HG02970 (cell line): ENCODE data around the gene ERF.
A peak's percentile ranks its signal among the peaks of the same experiment; 100 is the strongest.

Experiments
- ATAC-seq: cut with Tn5 transposase; IDR thresholded peaks from one replicate; pipeline ENCODE4 v1.9.1; 2021; ENCODE audit warnings: mild to moderate bottlenecking, moderate library complexity, moderate number of reproducible peaks; ENCODE audit not compliant: unreplicated experiment, low FRiP score

The ERF gene

DNA sequence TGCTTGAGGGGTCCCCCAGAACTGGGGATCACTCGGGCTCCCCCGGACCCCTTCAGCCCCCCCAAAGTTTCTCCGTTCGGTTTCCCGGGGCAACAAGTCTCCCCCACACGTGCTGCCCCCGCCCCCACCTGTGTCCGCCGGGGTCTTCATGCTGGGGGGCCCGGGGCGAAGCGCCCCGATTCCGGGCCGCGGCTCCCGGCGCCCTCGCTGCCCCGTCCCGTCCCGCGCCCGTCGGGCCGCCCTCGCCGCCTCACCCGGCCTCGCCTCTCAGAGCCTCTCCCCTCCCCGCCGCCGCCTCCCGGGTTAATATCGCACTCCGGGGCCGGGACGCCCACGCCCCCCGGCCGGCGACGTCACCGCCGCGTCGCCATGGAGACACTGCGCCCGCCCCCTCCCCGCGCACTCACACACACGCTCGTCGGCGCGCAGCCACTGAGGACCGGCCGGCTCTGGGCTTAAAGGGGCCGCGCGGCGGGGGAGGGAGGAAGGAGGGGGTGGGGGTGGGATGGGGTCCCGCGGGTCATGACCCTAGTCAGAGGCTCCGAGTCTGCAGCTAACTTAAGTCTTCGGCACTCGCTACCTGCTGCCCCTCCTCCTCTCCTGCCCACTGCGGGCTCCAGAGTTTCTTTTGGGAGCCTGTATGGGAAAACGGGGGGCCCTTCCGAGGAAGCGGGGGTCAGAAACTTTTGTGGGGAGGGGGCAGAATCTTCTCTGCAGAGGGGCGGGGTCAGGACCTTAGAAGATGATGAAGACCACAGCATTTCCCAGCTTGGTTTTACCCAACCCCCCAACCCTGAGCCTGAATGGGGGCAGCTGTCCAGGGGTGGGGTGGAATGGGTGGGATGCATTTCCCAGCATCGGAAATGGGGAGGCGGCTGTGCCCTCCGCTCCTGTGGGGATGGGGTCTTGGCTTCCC lies at the start of gene ERF:
TSS of gene ERF (minus strand) at position 279 of the 916 bp plus-strand sequence. CDS start at position 150, 129 bp downstream.
- ATAC-seq: peak; percentile 66

DNA sequence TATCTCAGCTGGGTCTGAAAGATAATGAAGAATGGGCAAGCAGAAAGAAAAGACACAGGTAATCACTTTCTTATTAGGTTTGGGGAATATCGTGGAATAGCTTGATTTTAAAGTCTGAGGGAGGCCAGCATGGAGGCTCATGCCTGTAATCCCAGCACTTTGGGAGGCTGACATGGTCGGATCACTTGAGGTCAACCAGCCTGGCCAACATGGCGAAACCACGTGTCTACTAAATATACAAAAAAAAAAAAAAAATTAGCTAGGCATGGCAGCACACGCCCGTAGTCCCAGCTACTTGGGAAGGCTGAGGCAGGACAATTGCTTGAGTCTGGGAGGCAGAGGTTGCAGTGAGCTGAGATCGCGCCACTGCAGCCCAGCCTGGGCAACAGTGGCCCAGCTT lies 48.9 kb upstream of the ERF start:
- no peak for ATAC-seq

DNA sequence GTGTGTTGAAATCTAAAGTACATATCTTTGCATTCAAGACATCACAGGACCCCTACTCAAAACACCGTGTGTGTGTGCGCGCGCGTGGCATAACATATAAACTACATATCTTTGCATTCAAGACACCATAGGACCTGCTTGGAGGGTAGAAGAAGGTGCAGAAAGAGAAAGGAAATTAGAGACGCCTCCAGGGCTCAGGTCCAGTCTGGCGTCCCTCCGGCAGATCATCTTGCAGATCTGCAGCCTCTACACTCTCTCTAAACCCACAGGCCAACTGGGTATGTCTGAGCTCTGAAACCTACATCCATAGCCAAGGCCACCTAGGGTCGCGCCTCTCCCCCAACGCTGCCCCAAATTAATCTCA lies 48.2 kb upstream of the ERF start:
- ATAC-seq: no peak

DNA sequence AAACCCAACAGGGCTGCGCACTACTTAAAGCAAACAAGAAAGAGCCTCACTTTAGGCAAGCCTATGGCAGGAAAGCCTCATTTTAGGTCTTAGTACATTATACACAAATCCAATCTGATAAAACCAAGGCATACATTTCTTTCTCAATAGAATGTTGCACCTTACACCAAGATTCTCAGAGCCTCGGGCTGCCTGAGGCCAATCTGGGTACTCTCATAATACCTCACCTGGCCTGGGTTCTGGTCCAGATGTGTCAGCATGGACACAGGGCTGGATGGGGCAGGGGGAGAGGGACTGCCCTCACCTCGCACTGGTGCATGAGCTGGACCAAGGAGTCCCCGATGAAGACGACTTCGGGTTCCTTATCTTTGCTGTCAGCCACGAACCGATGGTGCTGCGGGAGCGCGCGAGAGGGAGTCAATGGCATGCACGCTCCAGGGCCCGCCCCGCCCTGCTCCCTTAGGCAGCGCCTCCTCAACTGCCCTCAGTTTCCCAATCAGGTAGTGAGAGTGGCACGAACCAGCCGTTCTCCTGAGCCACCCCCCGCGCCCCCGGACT lies 46.8 kb upstream of the ERF start, which contains the start of gene PRR19:
TSS of gene PRR19 (plus strand) at position 487 of the 558 bp plus-strand sequence. CDS start 7,453 bp downstream, outside the sequence.
- ATAC-seq: no peak

DNA sequence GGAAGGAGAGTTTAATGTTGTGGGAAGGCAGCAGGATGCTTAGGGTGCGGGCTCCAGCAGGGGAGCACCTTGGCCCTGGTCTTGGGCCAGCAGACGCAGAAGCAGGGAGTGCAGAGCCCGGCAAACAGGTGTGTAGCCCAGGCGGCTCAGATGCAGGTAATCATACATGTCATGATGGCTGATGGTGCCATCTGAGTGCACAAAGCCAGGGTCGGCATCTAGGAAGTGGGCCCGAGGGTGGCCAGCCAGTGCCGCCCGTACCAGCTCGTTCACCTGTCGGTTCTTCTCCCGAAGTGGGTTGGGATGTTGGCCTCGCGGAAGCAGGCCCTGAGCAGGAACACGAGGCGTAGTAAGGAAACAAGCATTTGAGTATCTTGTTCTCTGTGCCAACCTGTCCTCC lies 42.1 kb upstream of the ERF start:
- no peak for ATAC-seq

DNA sequence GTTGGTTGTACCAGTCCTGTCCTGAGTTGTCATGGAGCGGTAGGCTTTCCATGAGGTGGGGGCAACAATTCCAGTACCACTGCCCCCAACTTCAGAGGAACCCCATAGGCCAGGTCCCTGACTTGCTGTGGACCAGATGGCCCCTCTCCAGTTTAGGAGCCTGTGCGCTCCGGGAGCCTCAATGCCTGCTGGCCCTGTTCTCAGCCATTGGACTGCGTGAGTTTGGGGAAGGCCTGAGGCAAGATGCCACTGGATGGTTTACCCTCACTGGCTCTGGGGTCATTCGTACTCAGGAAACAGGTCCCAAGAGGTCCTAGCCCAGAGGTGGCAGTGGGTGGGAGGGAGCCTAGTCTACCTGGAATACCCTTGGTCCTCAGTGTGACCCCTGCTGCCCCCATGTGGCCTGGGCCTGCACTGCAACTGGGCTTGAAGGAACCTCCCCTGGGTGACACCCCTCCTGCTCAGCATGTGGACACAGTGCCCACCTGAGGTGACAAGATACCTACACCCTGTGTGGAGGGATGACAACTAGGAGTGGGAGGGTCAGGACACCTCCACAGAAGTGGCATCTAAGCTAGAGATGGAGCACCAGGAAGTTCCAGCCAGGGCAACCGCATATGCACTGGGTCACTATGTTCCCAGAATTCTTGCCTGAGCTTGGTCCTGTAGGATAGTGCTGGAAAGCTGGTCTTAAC lies 41.0 kb upstream of the ERF start:
- ATAC-seq: no peak

DNA sequence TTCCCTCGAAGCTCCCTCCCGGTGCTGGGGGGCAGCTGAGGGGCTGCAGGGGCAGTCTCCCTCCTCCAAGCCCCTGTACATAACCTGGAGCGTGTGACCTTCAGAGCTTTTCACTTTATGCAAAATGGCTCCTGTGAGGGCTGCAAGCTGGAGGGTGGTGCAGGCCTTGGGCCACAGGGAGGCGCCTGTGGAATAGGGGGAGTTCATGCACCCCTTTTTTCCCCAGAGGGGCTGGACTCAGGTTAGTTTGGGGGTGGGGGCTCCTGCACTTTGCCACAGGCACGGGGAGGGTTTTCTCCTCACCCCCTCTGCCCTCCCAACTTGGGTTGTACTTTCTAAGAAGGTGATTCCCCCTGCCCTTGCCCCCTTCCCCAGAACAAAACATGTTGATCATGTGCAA lies 40.4 kb upstream of the ERF start:
- ATAC-seq: no peak

DNA sequence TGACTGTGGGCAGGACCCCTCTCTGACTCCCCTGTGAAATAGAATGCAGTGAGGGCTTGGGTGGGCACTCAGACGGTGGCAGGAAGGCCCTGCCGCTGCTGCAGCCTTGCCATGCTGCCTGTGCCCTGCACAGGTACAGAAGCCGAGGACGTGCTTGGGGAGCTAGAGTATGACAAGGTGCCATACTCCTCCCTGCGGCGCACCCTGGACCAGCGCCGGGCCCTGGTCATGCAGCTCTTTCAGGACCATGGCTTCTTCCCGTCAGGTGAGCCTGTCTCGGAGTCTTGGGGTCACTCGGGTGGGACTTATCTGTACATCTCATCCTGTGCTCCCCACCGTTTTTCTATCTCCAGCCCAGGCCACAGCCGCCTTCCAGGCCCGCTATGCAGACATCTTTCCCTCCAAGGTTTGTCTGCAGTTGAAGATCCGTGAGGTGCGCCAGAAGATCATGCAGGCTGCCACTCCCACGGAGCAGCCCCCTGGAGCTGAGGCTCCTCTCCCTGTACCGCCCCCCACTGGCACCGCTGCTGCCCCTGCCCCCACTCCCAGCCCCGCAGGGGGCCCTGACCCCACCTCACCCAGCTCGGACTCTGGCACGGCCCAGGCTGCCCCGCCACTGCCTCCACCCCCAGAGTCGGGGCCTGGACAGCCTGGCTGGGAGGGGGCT lies 39.7 kb upstream of the ERF start:
- ATAC-seq: no peak

DNA sequence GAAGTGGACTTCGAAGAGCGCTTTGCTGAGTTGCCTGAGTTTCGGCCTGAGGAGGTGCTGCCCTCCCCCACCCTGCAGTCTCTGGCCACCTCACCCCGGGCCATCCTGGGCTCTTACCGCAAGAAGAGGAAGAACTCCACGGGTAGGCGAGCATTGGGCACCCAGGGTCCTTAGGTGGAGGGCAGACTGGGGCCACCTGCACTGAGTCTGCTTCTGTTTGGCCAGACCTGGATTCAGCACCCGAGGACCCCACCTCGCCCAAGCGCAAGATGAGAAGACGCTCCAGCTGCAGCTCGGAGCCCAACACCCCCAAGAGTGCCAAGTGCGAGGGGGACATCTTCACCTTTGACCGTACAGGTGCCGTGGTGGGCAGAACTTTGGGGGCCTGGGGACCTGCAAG lies 39.0 kb upstream of the ERF start:
- no peak for ATAC-seq

DNA sequence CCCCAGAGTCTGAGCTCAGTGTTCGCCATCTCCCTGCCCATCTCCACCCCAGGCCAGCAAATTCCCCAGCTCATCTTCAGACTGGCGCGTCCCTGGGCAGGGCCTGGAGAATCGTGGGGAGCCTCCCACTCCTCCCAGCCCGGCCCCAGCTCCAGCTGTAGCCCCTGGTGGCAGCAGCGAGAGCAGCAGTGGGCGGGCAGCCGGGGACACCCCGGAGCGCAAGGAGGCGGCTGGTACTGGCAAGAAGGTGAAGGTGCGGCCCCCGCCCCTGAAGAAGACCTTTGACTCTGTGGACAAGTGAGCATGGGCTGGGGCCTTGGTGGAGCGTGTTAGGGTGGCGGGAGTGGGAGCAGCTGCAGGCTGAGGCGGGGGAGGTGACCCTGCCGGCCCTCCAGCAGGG lies 38.6 kb upstream of the ERF start:
- no peak for ATAC-seq

DNA sequence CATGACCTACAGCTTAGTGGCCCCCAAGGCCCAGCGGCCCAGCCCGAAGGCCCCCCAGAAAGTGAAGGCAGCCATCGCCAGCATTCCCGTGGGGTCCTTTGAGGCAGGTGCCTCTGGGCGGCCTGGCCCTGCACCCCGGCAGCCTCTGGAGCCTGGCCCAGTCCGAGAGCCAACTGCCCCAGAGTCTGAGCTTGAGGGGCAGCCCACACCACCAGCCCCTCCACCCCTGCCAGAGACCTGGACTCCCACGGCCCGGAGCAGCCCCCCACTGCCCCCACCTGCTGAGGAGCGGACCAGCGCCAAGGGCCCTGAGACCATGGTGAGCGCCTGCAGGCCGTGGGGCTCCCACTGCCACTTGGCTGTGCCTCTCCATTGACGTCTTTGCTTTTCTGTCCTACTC lies 38.0 kb upstream of the ERF start:
- no peak for ATAC-seq

DNA sequence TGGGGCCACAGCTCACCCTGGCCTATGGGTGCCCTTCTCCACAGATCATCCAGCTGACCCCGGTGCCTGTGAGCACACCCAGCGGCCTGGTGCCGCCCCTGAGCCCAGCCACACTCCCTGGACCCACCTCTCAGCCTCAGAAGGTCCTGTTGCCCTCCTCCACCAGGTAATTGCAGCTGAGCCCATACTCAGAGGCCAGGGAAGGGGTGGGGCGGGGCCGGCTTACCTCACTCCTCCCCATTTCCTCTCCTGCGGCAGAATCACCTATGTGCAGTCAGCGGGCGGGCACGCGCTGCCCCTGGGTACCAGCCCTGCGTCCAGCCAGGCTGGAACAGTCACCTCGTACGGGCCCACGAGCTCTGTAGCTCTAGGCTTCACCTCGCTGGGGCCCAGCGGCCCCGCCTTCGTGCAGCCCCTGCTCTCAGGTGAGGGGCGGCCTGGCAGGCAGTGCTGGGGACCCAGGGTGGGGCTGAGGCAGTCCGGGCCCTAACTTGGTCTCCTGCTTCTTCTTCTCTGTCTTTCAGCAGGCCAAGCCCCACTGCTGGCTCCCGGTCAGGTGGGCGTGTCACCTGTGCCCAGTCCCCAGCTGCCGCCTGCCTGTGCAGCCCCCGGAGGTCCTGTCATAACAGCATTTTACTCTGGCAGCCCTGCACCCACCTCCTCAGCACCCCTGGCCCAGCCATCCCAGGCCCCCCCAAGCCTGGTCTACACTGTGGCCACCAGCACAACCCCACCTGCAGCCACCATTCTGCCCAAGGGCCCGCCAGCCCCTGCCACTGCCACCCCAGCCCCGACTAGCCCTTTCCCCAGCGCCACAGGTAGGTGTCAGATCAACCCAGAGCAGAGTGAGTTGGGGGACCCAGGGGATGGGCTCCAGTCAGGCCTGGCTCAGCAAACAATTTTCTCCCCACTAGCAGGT lies 37.4 kb upstream of the ERF start:
- ATAC-seq: no peak

DNA sequence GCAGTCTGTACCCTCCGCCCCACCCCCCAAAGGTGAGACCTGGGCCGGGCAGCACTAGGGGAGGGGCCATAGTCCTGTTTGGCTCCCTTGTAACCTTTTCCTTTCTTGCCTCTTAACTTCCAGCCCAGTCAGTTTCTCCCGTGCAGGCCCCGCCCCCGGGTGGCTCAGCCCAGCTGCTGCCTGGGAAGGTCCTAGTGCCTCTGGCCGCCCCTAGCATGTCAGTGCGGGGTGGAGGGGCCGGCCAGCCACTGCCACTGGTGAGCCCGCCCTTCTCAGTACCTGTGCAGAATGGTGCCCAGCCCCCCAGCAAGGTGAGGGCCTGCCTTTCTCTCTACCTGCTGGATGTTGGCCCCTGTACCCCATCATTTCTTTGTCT lies 36.5 kb upstream of the ERF start:
- ATAC-seq: no peak

DNA sequence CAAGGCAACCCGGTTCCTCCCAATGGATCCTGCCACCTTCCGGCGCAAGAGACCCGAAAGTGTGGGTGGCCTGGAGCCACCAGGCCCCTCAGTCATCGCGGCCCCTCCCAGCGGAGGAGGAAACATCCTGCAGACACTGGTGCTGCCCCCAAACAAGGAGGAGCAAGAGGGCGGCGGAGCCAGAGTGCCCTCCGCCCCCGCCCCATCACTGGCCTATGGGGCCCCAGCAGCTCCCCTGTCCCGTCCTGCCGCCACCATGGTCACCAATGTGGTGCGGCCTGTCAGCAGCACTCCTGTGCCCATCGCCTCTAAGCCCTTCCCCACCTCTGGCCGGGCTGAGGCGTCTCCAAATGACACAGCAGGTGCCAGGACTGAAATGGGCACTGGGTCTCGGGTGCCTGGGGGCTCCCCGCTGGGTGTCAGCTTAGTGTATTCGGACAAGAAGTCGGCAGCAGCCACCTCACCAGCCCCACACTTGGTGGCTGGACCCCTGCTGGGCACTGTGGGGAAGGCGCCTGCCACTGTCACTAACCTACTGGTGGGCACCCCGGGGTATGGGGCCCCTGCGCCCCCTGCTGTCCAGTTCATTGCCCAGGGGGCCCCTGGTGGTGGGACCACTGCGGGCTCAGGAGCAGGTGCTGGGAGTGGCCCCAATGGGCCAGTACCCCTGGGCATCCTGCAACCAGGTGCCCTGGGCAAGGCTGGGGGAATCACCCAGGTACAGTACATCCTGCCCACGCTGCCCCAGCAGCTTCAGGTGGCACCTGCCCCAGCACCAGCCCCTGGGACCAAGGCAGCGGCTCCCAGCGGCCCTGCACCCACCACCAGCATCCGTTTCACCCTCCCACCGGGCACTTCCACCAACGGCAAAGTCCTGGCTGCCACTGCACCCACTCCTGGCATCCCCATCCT lies 35.9 kb upstream of the ERF start:
- no peak for ATAC-seq

DNA sequence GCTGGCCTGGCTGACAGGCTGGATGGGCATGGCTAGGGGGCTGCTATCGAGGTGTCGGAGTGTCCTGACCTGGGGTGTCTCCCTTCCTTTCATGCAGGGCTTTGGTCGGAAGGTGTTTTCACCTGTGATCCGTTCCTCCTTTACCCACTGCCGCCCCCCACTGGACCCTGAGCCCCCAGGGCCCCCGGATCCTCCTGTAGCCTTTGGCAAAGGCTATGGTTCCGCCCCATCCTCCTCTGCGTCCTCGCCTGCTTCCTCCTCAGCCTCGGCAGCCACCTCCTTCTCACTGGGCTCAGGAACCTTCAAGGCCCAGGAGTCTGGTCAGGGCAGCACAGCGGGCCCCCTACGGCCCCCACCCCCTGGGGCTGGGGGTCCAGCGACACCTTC lies 35.2 kb upstream of the ERF start:
- ATAC-seq: no peak

DNA sequence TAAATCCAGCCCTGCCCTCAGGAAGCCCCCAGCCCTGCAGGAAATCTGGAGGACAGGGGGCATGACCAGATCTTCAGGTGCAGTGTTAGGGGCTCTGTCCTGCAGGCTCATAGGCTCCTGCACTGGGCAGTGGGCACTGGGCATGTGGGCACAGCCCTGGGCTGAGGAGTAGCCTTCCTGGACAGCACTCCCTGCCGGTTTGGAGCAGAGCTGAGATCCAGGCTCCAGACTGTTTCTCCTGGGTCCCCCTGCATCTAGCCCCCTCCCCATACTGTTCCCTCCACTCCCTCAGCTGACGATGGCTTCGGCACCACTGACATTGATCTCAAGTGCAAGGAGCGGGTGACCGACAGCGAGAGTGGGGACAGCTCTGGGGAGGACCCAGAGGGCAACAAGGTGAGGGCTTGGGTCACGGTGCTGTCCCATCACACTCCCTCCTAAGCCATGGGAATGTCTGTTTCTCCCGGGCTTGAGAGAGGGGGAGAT lies 34.7 kb upstream of the ERF start:
- ATAC-seq: no peak

DNA sequence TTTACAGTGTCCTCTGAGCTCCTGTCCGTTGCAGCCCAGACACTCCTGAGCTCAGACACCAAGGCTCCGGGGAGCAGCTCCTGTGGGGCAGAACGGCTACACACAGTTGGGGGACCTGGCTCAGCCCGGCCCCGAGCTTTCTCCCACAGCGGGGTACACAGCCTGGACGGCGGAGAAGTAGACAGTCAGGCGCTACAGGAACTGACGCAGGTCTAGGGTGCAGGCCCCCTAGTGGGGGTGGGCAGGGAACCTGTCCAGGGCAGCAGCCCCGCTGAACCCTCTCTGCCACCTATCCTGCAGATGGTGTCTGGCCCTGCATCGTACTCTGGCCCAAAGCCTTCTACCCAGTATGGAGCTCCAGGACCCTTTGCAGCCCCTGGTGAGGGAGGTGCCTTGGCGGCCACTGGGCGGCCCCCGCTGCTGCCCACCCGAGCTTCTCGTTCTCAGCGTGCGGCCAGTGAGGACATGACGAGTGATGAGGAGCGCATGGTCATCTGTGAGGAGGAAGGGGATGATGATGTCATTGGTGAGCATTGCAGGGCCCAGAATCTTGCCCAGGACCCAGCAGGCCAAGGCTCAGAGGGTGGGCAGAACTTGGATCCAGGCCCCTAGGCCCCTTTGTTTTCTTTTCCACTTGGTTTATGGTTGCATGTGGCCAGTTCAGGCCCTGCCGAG lies 34.1 kb upstream of the ERF start:
- no peak for ATAC-seq

DNA sequence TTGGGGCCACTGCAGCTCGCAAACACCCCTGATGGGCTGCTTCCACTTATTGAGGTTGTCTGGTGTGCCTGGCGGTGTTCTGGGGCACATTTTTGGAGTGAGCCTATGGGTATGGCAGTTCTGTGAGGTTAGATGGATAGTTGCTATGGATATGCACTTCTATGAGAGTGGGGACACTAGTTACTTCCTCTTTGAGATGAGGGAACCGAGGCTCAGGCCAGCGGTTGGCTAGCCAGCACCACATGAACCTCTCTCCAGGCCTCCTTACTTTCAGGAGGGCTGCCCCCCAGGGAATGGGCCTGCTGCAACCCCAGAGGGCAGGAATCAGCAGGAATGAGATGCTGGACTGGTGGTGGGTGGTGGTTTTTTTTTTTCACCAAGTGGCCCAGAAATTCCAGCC lies 33.5 kb upstream of the ERF start:
- no peak for ATAC-seq

DNA sequence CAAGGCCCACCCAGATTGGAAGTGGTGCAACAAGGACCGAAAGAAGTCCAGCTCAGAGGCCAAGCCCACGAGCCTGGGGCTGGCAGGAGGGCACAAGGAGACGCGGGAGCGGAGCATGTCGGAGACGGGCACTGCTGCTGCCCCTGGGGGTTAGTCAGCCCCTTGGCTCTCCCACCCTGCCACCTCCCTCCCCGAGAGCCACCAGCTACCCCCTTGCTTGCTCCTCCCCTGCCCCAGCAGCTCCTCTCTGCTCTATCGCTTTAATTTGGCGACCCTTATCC lies 32.8 kb upstream of the ERF start:
- ATAC-seq: no peak
